ENCODE data around the gene NAP1L1.

Gene NAP1L1

GRCh38 chr12:76084863-76085519, 506 bp upstream of the NAP1L1 start:
- H3K4me3 ChIP-seq (ENCODE audit: insufficient read depth, low read depth, low read length, poor library complexity, severe bottlenecking) = peak overlapping the region; percentile 96
- no peaks in the 10 kb centered on the region for H3K9me3 ChIP-seq (ENCODE audit: control insufficient read depth, low read length)
- no peak for DNase-seq
- peaks cover 16% of the 10 kb centered on the region for H3K4me1 ChIP-seq (ENCODE audit: control insufficient read depth, insufficient read depth, low read length, poor library complexity, severe bottlenecking)
- H3K27ac ChIP-seq (ENCODE audit: insufficient read depth, low read length, poor library complexity, severe bottlenecking) = peak overlapping the region; percentile 100
- no peaks in the 10 kb centered on the region for H3K27me3 ChIP-seq (replicated peaks; ENCODE audit: control insufficient read depth, insufficient read depth, low read length, poor library complexity, severe bottlenecking)
- H3K36me3 ChIP-seq (ENCODE audit: control insufficient read depth, insufficient read depth, low read length) = no peaks in the 10 kb centered on the region

GRCh38 chr12:76083246-76083903, 1.1 kb downstream of the NAP1L1 start:
- Histone ChIP-seq H3K4me3 (ENCODE audit: insufficient read depth, low read depth, low read length, poor library complexity, severe bottlenecking) (peak overlapping the region; percentile 96), H3K36me3 (ENCODE audit: control insufficient read depth, insufficient read depth, low read length) (no peaks in the 10 kb centered on the region), H3K27ac (ENCODE audit: insufficient read depth, low read length, poor library complexity, severe bottlenecking) (peak overlapping the region; percentile 100), H3K27me3 (replicated peaks; ENCODE audit: control insufficient read depth, insufficient read depth, low read length, poor library complexity, severe bottlenecking) (no peaks in the 10 kb centered on the region), H3K9me3 (ENCODE audit: control insufficient read depth, low read length) (no peaks in the 10 kb centered on the region), H3K4me1 (ENCODE audit: control insufficient read depth, insufficient read depth, low read length, poor library complexity, severe bottlenecking) (peaks cover 16% of the 10 kb centered on the region)
- DNase-seq = no peak

- no peaks in the 10 kb centered on the region for H3K27me3 ChIP-seq (replicated peaks; ENCODE audit: control insufficient read depth, insufficient read depth, low read length, poor library complexity, severe bottlenecking)
- peaks cover 16% of the 10 kb centered on the region for H3K4me1 ChIP-seq (ENCODE audit: control insufficient read depth, insufficient read depth, low read length, poor library complexity, severe bottlenecking)
- H3K4me3 ChIP-seq (ENCODE audit: insufficient read depth, low read depth, low read length, poor library complexity, severe bottlenecking) = no peak overlapping the region
- DNase-seq = no peak
- H3K27ac ChIP-seq (ENCODE audit: insufficient read depth, low read length, poor library complexity, severe bottlenecking) = no peak overlapping the region
- no peaks in the 10 kb centered on the region for H3K36me3 ChIP-seq (ENCODE audit: control insufficient read depth, insufficient read depth, low read length)
- no peaks in the 10 kb centered on the region for H3K9me3 ChIP-seq (ENCODE audit: control insufficient read depth, low read length)
Observed at GRCh38 chr12:76081909-76082308, 2.6 kb downstream of the NAP1L1 start.

GRCh38 chr12:76080729-76081415, 3.6 kb downstream of the NAP1L1 start:
- Histone ChIP-seq H3K36me3 (ENCODE audit: control insufficient read depth, insufficient read depth, low read length) (no peaks in the 10 kb centered on the region), H3K9me3 (ENCODE audit: control insufficient read depth, low read length) (no peaks in the 10 kb centered on the region), H3K4me3 (ENCODE audit: insufficient read depth, low read depth, low read length, poor library complexity, severe bottlenecking) (no peak overlapping the region), H3K27ac (ENCODE audit: insufficient read depth, low read length, poor library complexity, severe bottlenecking) (no peak overlapping the region), H3K27me3 (replicated peaks; ENCODE audit: control insufficient read depth, insufficient read depth, low read length, poor library complexity, severe bottlenecking) (no peaks in the 10 kb centered on the region), H3K4me1 (ENCODE audit: control insufficient read depth, insufficient read depth, low read length, poor library complexity, severe bottlenecking) (peaks cover 16% of the 10 kb centered on the region)
- no peak for DNase-seq

GRCh38 chr12:76080017-76080728, 4.3 kb downstream of the NAP1L1 start:
- no peaks in the 10 kb centered on the region for H3K27me3 ChIP-seq (replicated peaks; ENCODE audit: control insufficient read depth, insufficient read depth, low read length, poor library complexity, severe bottlenecking)
- no peak overlapping the region for H3K27ac ChIP-seq (ENCODE audit: insufficient read depth, low read length, poor library complexity, severe bottlenecking)
- no peaks in the 10 kb centered on the region for H3K36me3 ChIP-seq (ENCODE audit: control insufficient read depth, insufficient read depth, low read length)
- H3K4me3 ChIP-seq (ENCODE audit: insufficient read depth, low read depth, low read length, poor library complexity, severe bottlenecking) = no peak overlapping the region
- H3K9me3 ChIP-seq (ENCODE audit: control insufficient read depth, low read length) = no peaks in the 10 kb centered on the region
- H3K4me1 ChIP-seq (ENCODE audit: control insufficient read depth, insufficient read depth, low read length, poor library complexity, severe bottlenecking) = peaks cover 13% of the 10 kb centered on the region
- DNase-seq = no peak

GRCh38 chr12:76078748-76079147, 5.7 kb downstream of the NAP1L1 start:
- Histone ChIP-seq H3K4me1 (ENCODE audit: control insufficient read depth, insufficient read depth, low read length, poor library complexity, severe bottlenecking) (peaks cover 13% of the 10 kb centered on the region), H3K27me3 (replicated peaks; ENCODE audit: control insufficient read depth, insufficient read depth, low read length, poor library complexity, severe bottlenecking) (no peaks in the 10 kb centered on the region)
- DNase-seq = no peak

GRCh38 chr12:76075448-76075847, 9.0 kb downstream of the NAP1L1 start:
- Histone ChIP-seq H3K9me3 (ENCODE audit: control insufficient read depth, low read length) (no peaks in the 10 kb centered on the region), H3K27me3 (replicated peaks; ENCODE audit: control insufficient read depth, insufficient read depth, low read length, poor library complexity, severe bottlenecking) (no peaks in the 10 kb centered on the region), H3K27ac (ENCODE audit: insufficient read depth, low read length, poor library complexity, severe bottlenecking) (no peak overlapping the region), H3K4me1 (ENCODE audit: control insufficient read depth, insufficient read depth, low read length, poor library complexity, severe bottlenecking) (no peaks in the 10 kb centered on the region), H3K36me3 (ENCODE audit: control insufficient read depth, insufficient read depth, low read length) (peaks cover 8% of the 10 kb centered on the region), H3K4me3 (ENCODE audit: insufficient read depth, low read depth, low read length, poor library complexity, severe bottlenecking) (no peak overlapping the region)
- DNase-seq = no peak

More at GRCh38 chr12:76078748-76079147, 5.7 kb downstream of the NAP1L1 start:
- no peak overlapping the region for H3K27ac ChIP-seq (ENCODE audit: insufficient read depth, low read length, poor library complexity, severe bottlenecking)
- H3K9me3 ChIP-seq (ENCODE audit: control insufficient read depth, low read length) = no peaks in the 10 kb centered on the region
- no peak overlapping the region for H3K4me3 ChIP-seq (ENCODE audit: insufficient read depth, low read depth, low read length, poor library complexity, severe bottlenecking)
- H3K36me3 ChIP-seq (ENCODE audit: control insufficient read depth, insufficient read depth, low read length) = no peaks in the 10 kb centered on the region

GRCh38 chr12:76074701-76075336, 9.7 kb downstream of the NAP1L1 start:
- no peak for DNase-seq
- Histone ChIP-seq H3K4me3 (ENCODE audit: insufficient read depth, low read depth, low read length, poor library complexity, severe bottlenecking) (no peak overlapping the region), H3K27me3 (replicated peaks; ENCODE audit: control insufficient read depth, insufficient read depth, low read length, poor library complexity, severe bottlenecking) (no peaks in the 10 kb centered on the region), H3K36me3 (ENCODE audit: control insufficient read depth, insufficient read depth, low read length) (peaks cover 14% of the 10 kb centered on the region), H3K4me1 (ENCODE audit: control insufficient read depth, insufficient read depth, low read length, poor library complexity, severe bottlenecking) (no peaks in the 10 kb centered on the region), H3K27ac (ENCODE audit: insufficient read depth, low read length, poor library complexity, severe bottlenecking) (no peak overlapping the region), H3K9me3 (ENCODE audit: control insufficient read depth, low read length) (no peaks in the 10 kb centered on the region)

GRCh38 chr12:76073561-76073960, 10.9 kb downstream of the NAP1L1 start:
- no peaks in the 10 kb centered on the region for H3K9me3 ChIP-seq (ENCODE audit: control insufficient read depth, low read length)
- H3K4me1 ChIP-seq (ENCODE audit: control insufficient read depth, insufficient read depth, low read length, poor library complexity, severe bottlenecking) = no peaks in the 10 kb centered on the region
- no peak overlapping the region for H3K27ac ChIP-seq (ENCODE audit: insufficient read depth, low read length, poor library complexity, severe bottlenecking)
- peaks cover 14% of the 10 kb centered on the region for H3K36me3 ChIP-seq (ENCODE audit: control insufficient read depth, insufficient read depth, low read length)
- no peaks in the 10 kb centered on the region for H3K27me3 ChIP-seq (replicated peaks; ENCODE audit: control insufficient read depth, insufficient read depth, low read length, poor library complexity, severe bottlenecking)
- DNase-seq = no peak
- H3K4me3 ChIP-seq (ENCODE audit: insufficient read depth, low read depth, low read length, poor library complexity, severe bottlenecking) = no peak overlapping the region

Data from effector memory CD4-positive, alpha-beta T cell (primary cell).